ENCODE results near the gene DGCR6.
A peak's percentile ranks its signal among the peaks of the same experiment; 100 is the strongest.
"Not testable (repeated sequence)": the region's sequence is repeated elsewhere in the genome, so short reads cannot be mapped to it uniquely, and the experiment has no call there.

Gene DGCR6

DNA sequence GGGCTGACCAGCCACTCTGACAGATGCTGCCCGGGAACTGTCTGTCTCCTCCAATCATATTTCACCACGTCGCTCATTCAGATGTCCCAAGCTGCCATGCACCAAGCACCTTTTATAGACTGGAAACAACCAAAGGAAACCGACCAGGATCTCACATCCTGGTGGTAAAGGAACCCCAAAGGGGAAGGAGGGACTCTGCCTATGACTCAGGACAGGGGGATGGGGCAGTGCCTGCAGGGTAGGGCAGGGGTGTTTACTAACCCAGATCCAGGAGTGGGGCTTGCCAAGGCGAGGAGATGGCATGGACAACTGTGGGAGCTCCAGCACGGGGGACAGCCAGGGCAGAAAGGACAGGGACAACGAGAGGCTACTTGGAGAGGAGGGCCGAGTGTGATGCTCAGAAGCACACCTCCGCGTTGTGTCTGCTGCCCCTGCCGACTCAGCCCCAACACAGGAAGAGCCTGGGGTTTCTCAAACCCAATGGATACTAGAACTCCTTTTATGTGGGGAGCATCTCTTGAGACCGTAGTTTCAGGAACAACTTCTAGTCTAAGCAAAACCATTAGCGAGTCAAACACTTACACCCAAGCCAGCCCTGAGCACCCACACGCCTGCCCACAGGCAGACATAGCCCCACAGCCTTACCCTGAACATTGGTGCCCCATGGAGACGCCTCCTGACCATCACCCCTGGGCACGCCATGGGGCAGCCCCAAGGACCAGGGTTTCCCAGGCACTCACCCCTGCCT, 26.0 kb downstream of the DGCR6 start:
- DNase-seq (ENCODE audit: low read depth in 2 of 2) = no peak

DNA sequence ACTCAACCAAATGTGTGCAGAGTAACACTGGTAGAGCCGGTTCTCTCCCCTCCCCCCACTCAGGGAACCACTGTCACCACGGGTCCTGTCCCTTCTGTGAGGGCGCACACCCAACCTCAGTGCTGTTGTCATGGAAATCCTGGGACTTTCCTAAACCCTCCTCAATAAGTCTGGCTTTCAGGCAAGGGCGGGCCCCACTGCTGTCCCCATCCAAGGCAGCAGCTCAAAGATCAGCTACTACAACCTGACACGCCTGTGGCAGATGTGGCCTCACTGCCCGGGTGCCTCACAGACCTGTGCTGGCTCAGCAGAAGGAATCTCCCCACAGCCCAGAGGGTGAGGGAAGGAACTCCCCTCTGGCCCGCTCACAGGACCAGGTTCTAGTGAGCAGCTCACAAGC, 27.8 kb downstream of the DGCR6 start:
- no peak for DNase-seq (ENCODE audit: low read depth in 2 of 2)

DNA sequence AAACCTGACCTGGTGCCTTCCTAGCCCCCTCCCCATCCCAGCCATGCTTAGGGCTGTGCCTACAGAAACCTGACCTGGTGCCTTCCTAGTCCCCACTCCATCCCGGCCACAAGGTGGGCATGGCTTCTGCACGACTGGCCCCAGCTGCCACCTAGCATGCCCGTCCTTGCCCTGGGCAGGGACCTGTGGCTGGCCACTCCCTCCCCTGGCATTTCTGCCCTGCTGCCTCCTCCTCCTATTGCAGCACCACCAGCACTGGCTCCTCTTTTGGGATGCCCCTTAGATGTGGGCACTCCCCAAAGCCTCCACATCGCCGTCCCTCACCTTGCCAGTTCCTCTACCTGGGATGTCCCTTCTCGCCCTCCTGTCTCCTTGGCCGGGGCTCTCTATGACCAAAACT, 28.6 kb downstream of the DGCR6 start:
- not testable (repeated sequence) for DNase-seq (ENCODE audit: low read depth in 2 of 2)

DNA sequence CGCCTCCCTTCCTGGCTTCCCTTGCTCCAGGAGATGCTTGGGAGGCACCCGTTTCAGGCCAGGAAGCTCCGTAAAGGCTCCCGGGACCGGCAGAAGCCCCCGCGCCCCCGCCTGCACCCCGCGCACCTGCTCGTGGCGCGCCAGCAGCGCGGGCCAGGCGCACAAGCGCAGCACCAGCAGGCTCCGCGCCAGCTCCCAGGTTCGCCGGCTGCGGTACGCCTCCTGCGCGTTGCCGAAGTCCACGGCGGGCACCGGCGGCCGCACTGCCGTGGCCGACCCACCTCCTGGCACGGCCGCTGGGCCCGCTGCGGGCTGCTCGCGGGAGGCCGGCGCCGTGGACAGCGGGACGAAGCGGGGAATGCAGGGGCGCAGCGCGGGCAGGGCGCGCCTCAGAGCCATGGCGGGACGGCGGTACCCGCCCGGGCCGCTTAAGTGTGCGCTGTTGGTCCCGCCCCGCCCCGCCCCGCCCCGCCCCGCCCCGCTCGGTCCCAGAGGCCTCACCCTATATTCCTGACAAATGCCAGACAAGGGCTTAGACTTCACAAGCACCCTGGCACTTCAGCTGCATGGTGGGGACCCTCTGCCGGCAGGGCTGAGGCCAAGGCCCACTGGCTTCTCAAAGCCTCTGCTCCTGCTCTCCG, 29.9 kb downstream of the DGCR6 start, which contains the start of gene PRODH:
PRODH (minus strand) TSS at position 405 of the 641 bp plus-strand sequence; CDS start at position 399, 6 bp downstream.
- DNase-seq (ENCODE audit: low read depth in 2 of 2) = no peak

DNA sequence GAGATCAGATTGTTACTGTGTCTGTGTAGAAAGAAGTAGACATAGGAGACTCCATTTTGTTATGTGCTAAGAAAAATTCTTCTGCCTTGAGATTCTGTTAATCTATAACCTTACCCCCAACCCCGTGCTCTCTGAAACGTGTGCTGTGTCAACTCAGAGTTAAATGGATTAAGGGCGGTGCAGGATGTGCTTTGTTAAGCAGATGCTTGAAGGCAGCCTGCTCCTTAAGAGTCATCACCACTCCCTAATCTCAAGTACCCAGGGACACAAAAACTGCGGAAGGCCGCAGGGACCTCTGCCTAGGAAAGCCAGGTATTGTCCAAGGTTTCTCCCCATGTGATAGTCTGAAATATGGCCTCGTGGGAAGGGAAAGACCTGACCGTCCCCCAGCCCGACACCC, 32.6 kb downstream of the DGCR6 start:
- DNase-seq (ENCODE audit: low read depth in 2 of 2) = not testable (repeated sequence)

DNA sequence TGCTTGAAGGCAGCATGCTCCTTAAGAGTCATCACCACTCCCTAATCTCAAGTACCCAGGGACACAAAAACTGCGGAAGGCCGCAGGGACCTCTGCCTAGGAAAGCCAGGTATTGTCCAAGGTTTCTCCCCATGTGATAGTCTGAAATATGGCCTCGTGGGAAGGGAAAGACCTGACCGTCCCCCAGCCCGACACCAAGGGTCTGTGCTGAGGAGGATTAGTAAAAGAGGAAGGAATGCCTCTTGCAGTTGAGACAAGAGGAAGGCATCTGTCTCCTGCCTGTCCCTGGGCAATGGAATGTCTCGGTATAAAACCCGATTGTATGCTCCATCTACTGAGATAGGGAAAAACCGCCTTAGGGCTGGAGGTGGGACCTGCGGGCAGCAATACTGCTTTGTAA, 41.0 kb downstream of the DGCR6 start:
- not testable (repeated sequence) for DNase-seq (ENCODE audit: low read depth in 2 of 2)

DNA sequence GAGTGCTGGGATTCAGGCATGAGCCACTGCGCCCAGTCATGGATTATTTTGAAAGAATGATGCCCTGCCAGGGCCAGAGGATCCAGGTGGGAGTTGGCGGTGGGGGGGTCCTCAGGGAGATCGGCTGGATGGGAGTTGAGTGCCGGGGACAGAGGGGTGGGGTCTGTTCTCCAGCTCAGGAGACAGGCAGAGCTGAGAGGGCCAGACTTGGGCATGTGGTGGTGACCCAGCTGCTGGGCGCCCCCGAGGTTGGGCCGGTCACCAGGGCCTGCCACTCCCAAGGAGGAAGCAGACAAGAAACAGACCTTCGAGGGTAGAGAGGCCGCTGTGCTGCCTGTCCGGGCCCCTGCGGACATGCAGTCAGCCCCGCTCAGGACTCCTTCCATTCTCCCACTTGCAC, 41.8 kb downstream of the DGCR6 start:
- DNase-seq (ENCODE audit: low read depth in 2 of 2) = no peak

DNA sequence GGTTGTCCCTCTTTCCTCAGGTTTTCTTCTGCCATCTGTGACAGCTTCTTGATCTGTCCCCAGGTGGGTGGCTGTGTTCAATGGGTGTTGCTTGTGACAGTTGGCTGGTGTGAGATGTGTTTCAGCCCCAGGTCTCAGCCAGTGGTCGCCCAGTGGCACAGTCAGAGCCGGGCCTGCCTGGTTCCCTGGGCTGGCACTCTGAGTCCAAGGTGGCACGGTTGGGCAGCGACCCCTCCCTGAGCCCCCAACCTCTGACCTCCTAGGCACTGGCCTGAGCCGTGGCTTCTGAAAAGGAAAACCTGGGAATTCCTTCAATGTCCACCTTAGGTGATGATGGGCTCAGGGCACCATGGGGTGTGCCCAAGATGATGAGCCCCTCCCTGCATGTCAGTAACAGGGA, 44.0 kb downstream of the DGCR6 start:
- DNase-seq (ENCODE audit: low read depth in 2 of 2) = no peak

DNA sequence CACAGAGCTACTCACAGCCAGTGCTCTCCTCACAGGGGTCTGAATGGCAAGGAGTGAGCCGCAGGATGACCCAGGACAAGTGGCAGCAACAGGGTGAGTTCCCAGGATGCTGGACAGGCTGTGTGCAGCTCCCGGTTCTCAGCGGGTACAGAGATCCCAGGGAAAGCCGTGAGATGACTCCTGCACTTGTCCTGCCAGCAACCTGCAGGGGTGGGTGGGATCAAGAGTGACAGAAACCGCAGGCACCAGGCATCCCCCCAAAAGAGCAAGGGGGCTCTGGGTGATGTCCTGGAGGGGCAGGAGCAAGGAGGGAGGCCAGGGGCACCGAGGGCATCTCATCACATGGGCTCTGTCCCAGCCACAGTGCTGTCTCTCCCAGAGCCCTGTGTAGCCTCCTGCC, 45.9 kb downstream of the DGCR6 start:
- no peak for DNase-seq (ENCODE audit: low read depth in 2 of 2)

DNA sequence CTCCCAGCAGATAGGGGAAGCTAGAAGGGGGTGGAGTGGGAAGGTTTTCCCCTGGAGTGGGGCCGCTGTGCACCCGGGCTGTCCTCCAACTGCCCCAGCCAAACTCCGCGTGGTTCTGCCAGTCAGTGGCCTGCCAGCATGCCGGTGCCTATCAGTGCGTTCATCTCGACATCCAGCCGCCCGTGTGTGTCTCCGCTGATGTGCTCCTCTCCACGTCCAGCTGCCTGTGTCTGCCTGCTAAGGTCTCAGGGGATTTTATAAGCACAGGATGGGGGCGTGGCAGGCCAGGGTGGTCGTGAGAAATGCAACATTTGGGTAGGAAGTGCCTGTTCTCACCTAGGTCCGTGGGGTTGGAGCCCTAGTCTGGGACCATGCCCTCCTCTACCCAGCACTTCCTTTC, 47.0 kb downstream of the DGCR6 start:
- not testable (repeated sequence) for DNase-seq (ENCODE audit: low read depth in 2 of 2)

DNA sequence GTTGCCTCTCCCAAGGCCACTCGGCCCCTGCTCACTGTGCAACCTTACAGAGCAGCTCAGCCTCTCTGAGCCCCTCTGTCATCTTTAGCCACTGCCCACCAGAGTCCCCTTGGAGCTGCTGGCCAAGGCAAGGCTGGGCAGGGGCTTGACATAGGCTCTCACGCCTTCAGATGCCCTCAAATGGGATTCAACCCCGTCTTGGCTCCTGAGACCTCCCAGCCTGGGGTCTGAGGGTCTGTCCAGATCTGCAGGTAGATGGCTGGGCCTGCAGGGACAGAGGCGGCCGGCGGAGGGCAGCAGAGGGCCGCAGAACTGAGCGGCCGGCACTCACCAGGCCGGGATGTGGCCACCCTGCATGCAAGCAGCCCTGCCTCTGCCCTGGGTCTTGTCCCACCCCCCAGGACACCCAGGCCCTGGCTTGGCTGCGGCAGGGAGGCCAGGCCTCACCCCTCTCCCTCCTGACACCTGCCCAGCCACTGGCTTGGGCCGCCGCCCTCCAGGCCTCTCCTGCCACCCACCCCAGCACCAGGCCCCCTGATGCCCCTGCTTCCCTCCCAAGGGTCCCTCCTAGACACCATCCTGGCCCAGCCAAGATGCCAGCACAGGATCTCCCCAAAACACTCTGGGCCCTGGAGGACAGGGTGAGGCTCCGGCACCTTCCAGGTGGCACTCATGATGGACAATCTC, 48.3 kb downstream of the DGCR6 start:
- DNase-seq (ENCODE audit: low read depth in 2 of 2) = peak; percentile 21 to 30

DNA sequence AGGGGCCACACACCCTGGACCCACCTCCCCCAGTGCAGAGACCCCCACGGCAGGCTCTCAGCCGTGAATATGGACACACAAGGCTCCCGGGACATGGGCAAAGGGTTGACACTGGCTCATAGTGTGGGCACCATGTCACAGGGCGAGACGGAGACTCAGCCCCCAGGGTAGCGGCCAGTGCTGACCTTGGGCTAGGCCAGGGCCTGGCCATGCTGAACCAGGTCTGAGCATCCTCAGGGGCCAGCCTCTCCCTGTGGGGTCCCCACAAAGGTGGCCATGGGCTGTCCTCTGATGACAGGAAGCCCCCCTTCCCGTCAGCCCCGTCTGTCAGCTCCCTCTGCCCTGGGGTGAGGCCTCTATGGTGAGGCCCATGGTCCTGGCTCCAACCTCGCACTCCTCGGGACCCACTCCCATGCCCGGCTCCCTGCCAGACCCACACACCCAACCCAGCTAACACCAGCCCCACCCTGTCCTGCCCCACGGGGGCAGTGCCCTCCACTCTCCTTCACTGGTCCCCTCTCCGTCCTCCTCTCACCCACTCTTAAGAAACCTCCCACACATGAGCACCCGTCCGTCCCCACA, 49.0 kb downstream of the DGCR6 start:
- no peak for DNase-seq (ENCODE audit: low read depth in 2 of 2)

DNA sequence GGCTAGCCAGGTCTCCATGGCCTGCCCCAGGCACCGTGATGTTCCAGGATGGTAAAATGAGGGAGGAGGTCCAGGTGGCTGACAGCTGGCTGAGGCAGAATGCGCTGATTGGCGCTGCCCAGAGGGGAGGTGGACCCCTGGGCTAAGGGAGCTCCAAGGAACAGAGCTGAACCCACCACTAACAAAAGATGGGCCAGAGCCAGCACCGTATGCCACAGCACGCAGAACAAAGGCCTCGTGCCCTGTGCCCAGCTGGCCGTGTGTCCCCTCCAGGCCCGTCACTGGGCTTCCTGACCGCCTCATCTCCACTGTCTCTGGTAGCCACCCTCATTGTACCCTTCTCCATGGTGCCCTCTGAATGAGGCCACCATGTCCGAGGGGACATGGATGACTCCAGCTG, 49.6 kb downstream of the DGCR6 start:
- no peak for DNase-seq (ENCODE audit: low read depth in 2 of 2)

DNA sequence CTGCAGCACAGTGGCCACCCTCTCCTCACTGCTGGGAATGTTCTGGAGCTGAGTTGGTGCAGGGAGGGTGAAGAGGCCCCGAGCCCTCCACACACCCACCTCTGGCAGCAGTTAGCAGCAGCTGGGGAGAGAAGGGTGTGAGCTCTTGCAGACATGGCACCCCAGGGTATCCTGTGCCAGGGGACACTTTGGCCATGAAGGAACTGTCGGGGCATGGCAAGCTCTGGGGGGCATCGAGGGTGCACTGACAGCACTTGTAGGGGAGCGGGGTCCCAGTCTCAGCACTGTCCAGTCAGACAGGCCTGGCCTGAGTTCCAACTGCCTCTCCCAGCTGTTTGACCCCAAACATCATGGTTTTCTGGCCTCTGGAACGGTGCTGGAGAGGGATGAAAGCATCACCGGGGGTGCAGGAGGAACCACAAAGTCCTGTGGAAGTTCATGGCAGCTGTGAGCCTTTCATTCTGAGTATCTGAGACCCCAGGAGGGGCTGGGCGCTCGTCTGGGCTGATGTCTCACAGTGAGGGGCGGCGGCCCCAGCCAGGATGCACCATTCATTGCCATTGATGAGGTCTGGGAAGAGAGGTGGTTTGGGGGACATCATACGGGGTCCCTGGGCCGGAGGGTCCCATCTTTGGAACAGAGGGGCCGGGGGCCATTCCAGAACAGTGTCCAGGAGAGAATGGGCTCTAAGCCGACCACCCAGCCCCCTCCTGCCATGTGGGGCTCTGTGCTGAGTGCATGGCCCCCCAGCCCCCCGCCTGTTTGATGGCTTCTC, 50.2 kb downstream of the DGCR6 start:
- DNase-seq (ENCODE audit: low read depth in 2 of 2) = not testable (repeated sequence)

DNA sequence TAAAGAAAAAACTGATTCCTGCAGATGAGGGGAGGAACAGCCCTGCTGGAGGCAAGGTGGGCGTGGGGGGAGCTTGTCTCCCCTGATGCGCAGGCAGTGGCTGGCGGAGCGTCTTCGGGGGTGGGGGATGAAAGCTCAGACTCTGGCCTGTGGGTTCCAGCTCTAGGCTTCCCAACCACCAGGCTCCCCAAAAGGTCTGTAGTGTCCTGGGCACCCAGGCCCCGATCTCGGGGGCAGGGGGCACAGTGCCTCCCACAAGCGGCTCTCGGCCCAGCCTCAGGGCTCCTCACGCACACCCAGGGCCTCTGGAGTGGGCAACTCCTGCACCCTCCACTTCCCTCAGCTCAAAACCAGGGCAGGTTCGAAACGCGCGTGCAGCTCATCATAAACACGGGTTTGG, 50.8 kb downstream of the DGCR6 start:
- not testable (repeated sequence) for DNase-seq (ENCODE audit: low read depth in 2 of 2)

DNA sequence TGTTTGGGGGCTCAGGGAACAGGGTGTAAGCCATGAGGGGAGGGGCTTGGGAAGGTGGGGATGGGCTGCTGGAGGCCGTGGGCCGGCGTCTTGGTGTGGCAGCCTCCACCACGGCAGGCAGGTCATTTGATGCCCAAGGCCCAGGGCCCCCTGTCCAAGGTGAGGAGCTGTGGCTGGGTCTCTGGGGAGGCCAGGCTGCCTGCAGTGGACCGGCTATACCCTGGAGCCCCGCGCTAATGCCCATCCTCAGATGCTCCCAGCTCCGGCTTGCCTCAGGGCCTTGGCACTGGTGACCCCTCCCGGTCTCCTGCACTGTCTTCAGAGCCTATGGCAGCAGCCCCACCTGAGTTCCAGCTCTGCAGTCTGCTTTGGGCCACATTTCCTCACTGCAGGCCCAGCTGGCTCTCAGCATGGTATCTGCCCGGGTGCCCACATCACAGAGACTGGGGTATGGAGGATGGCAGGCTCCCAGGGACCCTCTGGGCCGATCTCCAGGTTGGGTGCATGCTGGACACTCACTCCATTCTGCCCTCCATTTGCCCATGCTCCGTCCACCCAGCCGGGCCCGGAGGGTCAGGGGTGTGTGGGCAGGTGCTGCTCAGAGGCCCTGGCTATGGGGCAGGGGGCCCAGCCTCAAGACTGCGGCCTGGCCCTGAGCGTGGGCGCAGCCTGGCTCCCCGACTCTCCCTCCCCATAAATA, 51.7 kb downstream of the DGCR6 start:
- not testable (repeated sequence) for DNase-seq (ENCODE audit: low read depth in 2 of 2)

DNA sequence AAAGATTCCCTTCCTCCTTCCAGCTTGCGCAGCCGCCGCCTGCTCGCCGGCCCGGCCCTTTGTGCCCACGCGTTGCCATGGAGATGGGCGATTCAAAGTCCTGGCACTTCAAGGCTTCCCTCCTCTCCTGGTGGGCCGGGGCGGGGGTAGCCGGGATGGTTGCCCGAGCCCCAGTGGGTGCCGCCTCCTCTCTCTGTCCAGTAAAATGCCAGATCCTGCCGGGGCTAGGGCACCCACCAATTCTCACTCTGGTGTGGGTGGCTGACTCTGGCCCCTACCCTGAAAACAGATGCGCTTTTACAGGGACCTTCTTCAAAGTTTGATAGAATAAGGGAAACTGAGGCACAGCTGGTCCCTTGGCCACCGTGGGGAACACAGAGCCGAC, 52.2 kb downstream of the DGCR6 start:
- not testable (repeated sequence) for DNase-seq (ENCODE audit: low read depth in 2 of 2)

DNA sequence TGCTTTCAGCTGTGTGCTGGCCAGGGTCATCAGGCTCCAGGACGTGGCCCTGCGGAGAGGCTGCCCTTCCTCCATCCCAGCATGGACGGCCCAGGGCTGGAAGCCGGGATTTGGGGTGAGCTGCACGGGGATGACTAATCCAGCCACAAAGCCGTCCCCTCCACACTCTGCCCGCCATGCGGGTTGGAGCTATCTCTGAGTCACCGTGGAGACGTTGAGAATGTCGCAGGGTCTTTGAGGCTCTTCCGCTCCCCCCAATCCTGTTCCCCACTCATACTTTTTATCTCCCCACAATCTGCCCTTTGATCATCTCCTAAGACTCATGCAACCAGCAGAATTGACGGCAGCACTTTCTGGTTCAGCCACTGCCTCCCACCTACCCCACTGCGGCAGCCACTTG, 52.6 kb downstream of the DGCR6 start:
- DNase-seq (ENCODE audit: low read depth in 2 of 2) = not testable (repeated sequence)

DNA sequence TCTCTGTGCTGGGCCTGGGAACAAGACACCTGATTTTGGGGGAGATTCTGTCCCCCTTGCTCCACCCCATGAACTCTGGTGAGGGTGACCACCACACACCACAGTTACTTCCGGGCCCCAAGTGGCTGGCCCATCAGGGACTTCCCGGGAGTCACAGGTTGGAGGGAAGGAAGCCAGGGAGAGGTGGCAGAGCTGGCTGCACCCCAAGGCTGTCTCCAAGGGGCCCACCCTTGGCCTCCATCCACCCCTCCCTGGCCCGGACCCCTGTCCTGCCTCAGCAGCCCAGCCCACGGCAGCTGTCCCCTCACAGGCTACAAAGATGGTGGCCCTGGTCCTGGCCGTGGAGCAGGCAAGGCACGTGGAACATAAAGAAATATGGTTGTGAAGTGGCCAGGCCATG, 53.1 kb downstream of the DGCR6 start:
- DNase-seq (ENCODE audit: low read depth in 2 of 2) = not testable (repeated sequence)

DNA sequence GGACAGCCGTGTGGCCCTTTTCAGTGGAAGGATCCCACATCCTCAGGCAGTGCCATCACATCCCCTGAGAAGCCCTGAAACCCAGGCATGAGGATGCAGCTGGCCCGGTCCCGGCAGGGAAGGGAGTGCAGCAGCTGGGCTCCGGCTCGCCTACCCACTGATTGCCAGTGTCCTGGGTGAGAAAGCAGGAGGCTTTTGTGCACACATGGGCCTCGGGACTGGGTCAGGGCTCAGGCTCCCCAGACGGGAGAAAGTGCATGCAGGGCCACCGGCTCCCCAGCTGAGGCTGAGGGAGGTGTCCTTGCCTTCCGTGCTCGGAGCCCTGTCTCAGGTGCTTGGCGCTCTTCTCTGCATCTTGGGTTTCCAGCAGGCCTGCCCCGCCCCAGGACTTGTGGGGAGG, 53.6 kb downstream of the DGCR6 start:
- DNase-seq (ENCODE audit: low read depth in 2 of 2) = not testable (repeated sequence)
